Neural cell (in vitro differentiated cells): ENCODE results near the gene SULT1A2. TPM values are rescaled to one million over a fixed set of nuclear protein-coding genes. Genes with fewer than 3 reads are reported as not detected.
"Not testable (repeated sequence)": the region's sequence is repeated elsewhere in the genome, so short reads cannot be mapped to it uniquely, and the experiment has no call there.

Experiments used
- H2AFZ ChIP-seq: fragments of 200-600, 300-800 bp; sonication (generic), shearing (Covaris generic); 2 replicates; pipeline ENCODE4 v1.6.0; 2014; ENCODE audit warnings: low read depth, mild to moderate bottlenecking, antibody characterized with exemption, low read length, moderate library complexity
- H3F3A ChIP-seq: fragments of 200-600 bp; shearing (Covaris generic); 2 replicates; pipeline ENCODE4 v1.6.1; 2016; ENCODE audit warnings: mild to moderate bottlenecking, moderate library complexity, mixed read lengths, antibody characterized with exemption, low read length; ENCODE audit not compliant: insufficient read depth, poor library complexity, severe bottlenecking
- H3K27ac ChIP-seq: fragments of 200-600, 300-800 bp; sonication (generic), shearing (Covaris generic); 2 replicates; pipeline ENCODE4 v1.5.1; 2014; ENCODE audit warnings: mild to moderate bottlenecking, low read length, moderate library complexity
- H3K27me3 ChIP-seq: fragments of 300-800, 200-600 bp; sonication (generic), shearing (Covaris generic); 2 replicates; pipeline ENCODE4 v1.6.0; 2014; ENCODE audit warnings: mild to moderate bottlenecking, low read depth, low read length, moderate library complexity; ENCODE audit not compliant: insufficient read depth
- H3K36me3 ChIP-seq: fragments of 300-800, 200-600 bp; sonication (generic), shearing (Covaris generic); 2 replicates; pipeline ENCODE4 v1.5.1; 2014; ENCODE audit warnings: mild to moderate bottlenecking, antibody characterized with exemption, low read length, moderate library complexity; ENCODE audit not compliant: insufficient read depth
- H3K4me2 ChIP-seq: fragments of 300-800, 200-600 bp; sonication (generic), shearing (Covaris generic); 2 replicates; pipeline ENCODE4 v1.6.0; 2014; ENCODE audit warnings: mild to moderate bottlenecking, low read length
- H3K4me3 ChIP-seq: fragments of 300-800, 200-600 bp; sonication (generic), shearing (Covaris generic); 2 replicates; pipeline ENCODE4 v1.5.1; 2014; ENCODE audit warnings: mild to moderate bottlenecking, low read length, moderate library complexity
- H3K79me2 ChIP-seq: fragments of 200-600 bp; shearing (Covaris generic); replicated peaks from 2 replicates; pipeline ENCODE4 v1.6.0; 2014; ENCODE audit warnings: mild to moderate bottlenecking, low read length, moderate library complexity; ENCODE audit not compliant: insufficient read depth
- H3K9ac ChIP-seq: fragments of 300-800, 200-600 bp; sonication (generic), shearing (Covaris generic); 2 replicates; pipeline ENCODE4 v1.6.1; 2016; ENCODE audit warnings: mild to moderate bottlenecking, low read length, mixed read lengths
- H3K9me2 ChIP-seq: fragments of 200-600 bp; shearing (Covaris generic); 2 replicates; pipeline ENCODE4 v1.6.1; 2016; ENCODE audit warnings: mild to moderate bottlenecking, low read length, mixed read lengths; ENCODE audit not compliant: insufficient read depth
- H3K9me3 ChIP-seq: fragments of 200-600, 300-800 bp; sonication (generic), shearing (Covaris generic); 2 replicates; pipeline ENCODE4 v1.6.1; 2016; ENCODE audit warnings: mild to moderate bottlenecking, mixed run types, low read length, moderate library complexity, mixed read lengths
- H4K20me1 ChIP-seq: fragments of 200-600 bp; shearing (Covaris generic); 2 replicates; pipeline ENCODE4 v1.6.1; 2016; ENCODE audit warnings: mild to moderate bottlenecking, mixed run types; ENCODE audit not compliant: insufficient read depth
- CTCF ChIP-seq: fragments of 450-650 bp; IDR thresholded peaks from 2 replicates; pipeline ENCODE4 v1.5.1; 2014; ENCODE audit warnings: antibody characterized with exemption, mild to moderate bottlenecking, moderate library complexity; ENCODE audit not compliant: poor library complexity, severe bottlenecking
- EP300 ChIP-seq: fragments of 450-650 bp; conservative IDR thresholded peaks from 2 replicates; pipeline ENCODE4 v1.6.1; 2014; ENCODE audit warnings: antibody characterized with exemption, mild to moderate bottlenecking, moderate library complexity; ENCODE audit not compliant: poor library complexity, severe bottlenecking
- EZH2 ChIP-seq: fragments of 200-600, 300-800 bp; shearing (Covaris generic), sonication (generic); IDR thresholded peaks from 2 replicates; pipeline ENCODE4 v1.6.1; 2014; ENCODE audit warnings: antibody characterized with exemption, low read length, borderline replicate concordance, mild to moderate bottlenecking; ENCODE audit not compliant: insufficient read depth, poor library complexity, severe bottlenecking
- MXI1 ChIP-seq: fragments of 450-650 bp; conservative IDR thresholded peaks from 2 replicates; pipeline ENCODE4 v1.6.1; 2014; ENCODE audit warnings: antibody characterized with exemption, mild to moderate bottlenecking; ENCODE audit not compliant: poor library complexity, severe bottlenecking
- POLR2AphosphoS5 ChIP-seq: IDR thresholded peaks from 2 replicates; pipeline ENCODE4 v1.6.1; 2012
- RAD21 ChIP-seq: fragments of 450-650 bp; conservative IDR thresholded peaks from 2 replicates; pipeline ENCODE4 v1.6.1; 2014; ENCODE audit warnings: antibody characterized with exemption, mild to moderate bottlenecking, moderate library complexity
- REST ChIP-seq: IDR thresholded peaks from 2 replicates; pipeline ENCODE4 v1.6.1; 2012; ENCODE audit warnings: borderline replicate concordance
- SMC3 ChIP-seq: fragments of 450-650 bp; conservative IDR thresholded peaks from 2 replicates; pipeline ENCODE4 v1.6.1; 2014; ENCODE audit warnings: antibody characterized with exemption, mild to moderate bottlenecking, moderate library complexity; ENCODE audit not compliant: poor library complexity
- TAF1 ChIP-seq: IDR thresholded peaks from 2 replicates; pipeline ENCODE4 v1.6.1; 2012; ENCODE audit warnings: low read depth
- polyA plus RNA-seq: library from polyadenylated mRNA; depleted of rRNA; stranded (reverse); fragments of >200 nt; gene quantifications from 2 replicates; pipeline ENCODE4 v1.2.3, GENCODE V29; 2014

SULT1A2 gene
- polyA plus RNA-seq, 1 donor from 2014 or later, result not detected

- H3K36me3 ChIP-seq, H3K9me3 ChIP-seq, H3K4me2 ChIP-seq, H3K27me3 ChIP-seq, H3K4me3 ChIP-seq, H2AFZ ChIP-seq, H4K20me1 ChIP-seq, H3F3A ChIP-seq, H3K27ac ChIP-seq, H3K79me2 ChIP-seq, H3K9me2 ChIP-seq, H3K9ac ChIP-seq: not testable (repeated sequence)
Observed at GRCh38 chr16:28612359-28613280, 15.8 kb upstream of the SULT1A2 start.

- Histone ChIP-seq H3K27ac (no peak overlapping the region), H3K79me2 (no peaks in the 10 kb centered on the region), H3K36me3 (no peaks in the 10 kb centered on the region), H4K20me1 (no peaks in the 10 kb centered on the region), H2AFZ (no peak overlapping the region), H3K9ac (no peak overlapping the region), H3K9me2 (no peaks in the 10 kb centered on the region), H3K4me2 (no peak overlapping the region), H3K9me3 (no peaks in the 10 kb centered on the region), H3K27me3 (no peaks in the 10 kb centered on the region), H3F3A (no peaks in the 10 kb centered on the region), H3K4me3 (no peak overlapping the region)
- no peak for TF ChIP-seq REST
- TF ChIP-seq EP300, result no peak
- TF ChIP-seq EZH2, result no peak
- no peak for TF ChIP-seq RAD21
- TF ChIP-seq TAF1, result no peak
- TF ChIP-seq CTCF, result no peak
- TF ChIP-seq SMC3, result no peak
- no peak for TF ChIP-seq MXI1
- no peak for TF ChIP-seq POLR2AphosphoS5
Observed at GRCh38 chr16:28610595-28611191, 13.8 kb upstream of the SULT1A2 start.
